NT2/D1 (cell line): ENCODE measurements around the gene PARVA.

Experiments used
- DNase-seq: peaks from one replicate; pipeline ENCODE4 v3.0.0-alpha.2; 2011; ENCODE audit warnings: low read depth, low spot score
- H3K27me3 ChIP-seq: 2 replicates; pipeline ENCODE4 v1.6.0; 2011; ENCODE audit warnings: mild to moderate bottlenecking; ENCODE audit not compliant: insufficient read length, insufficient read depth
- H3K36me3 ChIP-seq: 2 replicates; pipeline ENCODE4 v1.6.1; 2011; ENCODE audit warnings: mild to moderate bottlenecking, low read length, mixed read lengths; ENCODE audit not compliant: insufficient read depth, insufficient read length
- H3K4me1 ChIP-seq: 2 replicates; pipeline ENCODE4 v1.5.1; 2011; ENCODE audit not compliant: insufficient read depth, insufficient read length
- H3K4me3 ChIP-seq: 2 replicates; pipeline ENCODE4 v1.5.1; 2011; ENCODE audit warnings: low read depth; ENCODE audit not compliant: insufficient read length
- H3K9ac ChIP-seq: 2 replicates; pipeline ENCODE4 v1.6.0; 2011; ENCODE audit warnings: low read depth; ENCODE audit not compliant: insufficient read length
- H3K9me3 ChIP-seq: 2 replicates; pipeline ENCODE4 v1.5.1; 2011; ENCODE audit warnings: mild to moderate bottlenecking, low read length; ENCODE audit not compliant: insufficient read depth
- SUZ12 ChIP-seq: IDR thresholded peaks from 2 replicates; pipeline ENCODE4 v1.6.1; 2011; ENCODE audit not compliant: insufficient read length, insufficient read depth; ENCODE audit errors: extremely low read depth
- YY1 ChIP-seq: IDR thresholded peaks from 2 replicates; pipeline ENCODE4 v1.6.1; 2011; ENCODE audit not compliant: insufficient read length, insufficient read depth
- ZNF274 ChIP-seq: IDR thresholded peaks from 2 replicates; pipeline ENCODE4 v1.6.1; 2011; ENCODE audit warnings: mild to moderate bottlenecking, low read depth, low read length

Gene PARVA

DNA sequence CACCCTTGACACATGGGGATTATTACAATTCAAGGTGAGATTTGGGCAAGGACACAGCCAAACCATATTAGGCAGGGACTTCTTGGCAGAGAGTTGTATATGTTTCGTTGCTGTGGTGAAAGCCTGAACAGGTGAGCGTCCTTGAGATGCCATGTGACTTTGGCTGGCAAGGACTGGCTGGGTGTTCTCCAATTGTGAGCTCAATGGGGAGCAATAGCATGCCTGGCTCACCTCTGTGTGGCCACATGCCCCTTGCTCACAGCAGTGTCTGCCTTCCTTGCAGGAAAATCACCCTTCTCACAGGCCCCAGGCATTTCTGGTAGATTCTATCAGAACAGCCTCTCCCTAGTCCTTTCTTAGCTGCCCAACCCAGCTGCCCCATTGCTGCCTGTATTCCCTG, 105.5 kb downstream of the PARVA start:
- H3K9ac ChIP-seq, result no peak overlapping the region
- H3K36me3 ChIP-seq, result peaks cover 34% of the 10 kb centered on the region
- H3K9me3 ChIP-seq, result no peaks in the 10 kb centered on the region; the same call in 1 of the 2 replicates
- TF ChIP-seq SUZ12, result no peak
- TF ChIP-seq ZNF274, result no peak
- no peaks in the 10 kb centered on the region for H3K27me3 ChIP-seq
- DNase-seq, result no peak
- no peaks in the 10 kb centered on the region for H3K4me1 ChIP-seq
- no peak overlapping the region for H3K4me3 ChIP-seq

GRCh38 chr11:12483604-12484003, 106.2 kb downstream of the PARVA start:
- no peak for TF ChIP-seq YY1
- no peak for TF ChIP-seq ZNF274
- no peak for TF ChIP-seq SUZ12
- no peak overlapping the region for H3K4me3 ChIP-seq

GRCh38 chr11:12485328-12485727, 108.0 kb downstream of the PARVA start:
- no peaks in the 10 kb centered on the region for H3K4me1 ChIP-seq
- TF ChIP-seq YY1, result no peak
- TF ChIP-seq SUZ12, result no peak
- TF ChIP-seq ZNF274, result no peak
- DNase-seq, result no peak
- H3K9me3 ChIP-seq, result peaks cover 16% of the 10 kb centered on the region
- no peak overlapping the region for H3K4me3 ChIP-seq
- H3K27me3 ChIP-seq, result no peaks in the 10 kb centered on the region
- H3K36me3 ChIP-seq, result peaks cover 16% of the 10 kb centered on the region
- H3K9ac ChIP-seq, result no peak overlapping the region

More at GRCh38 chr11:12483604-12484003, 106.2 kb downstream of the PARVA start:
- no peak overlapping the region for H3K9ac ChIP-seq
- peaks cover 26% of the 10 kb centered on the region for H3K36me3 ChIP-seq
- no peaks in the 10 kb centered on the region for H3K4me1 ChIP-seq
- H3K27me3 ChIP-seq, result no peaks in the 10 kb centered on the region
- DNase-seq, result no peak
- H3K9me3 ChIP-seq, result peaks cover 5% of the 10 kb centered on the region

DNA sequence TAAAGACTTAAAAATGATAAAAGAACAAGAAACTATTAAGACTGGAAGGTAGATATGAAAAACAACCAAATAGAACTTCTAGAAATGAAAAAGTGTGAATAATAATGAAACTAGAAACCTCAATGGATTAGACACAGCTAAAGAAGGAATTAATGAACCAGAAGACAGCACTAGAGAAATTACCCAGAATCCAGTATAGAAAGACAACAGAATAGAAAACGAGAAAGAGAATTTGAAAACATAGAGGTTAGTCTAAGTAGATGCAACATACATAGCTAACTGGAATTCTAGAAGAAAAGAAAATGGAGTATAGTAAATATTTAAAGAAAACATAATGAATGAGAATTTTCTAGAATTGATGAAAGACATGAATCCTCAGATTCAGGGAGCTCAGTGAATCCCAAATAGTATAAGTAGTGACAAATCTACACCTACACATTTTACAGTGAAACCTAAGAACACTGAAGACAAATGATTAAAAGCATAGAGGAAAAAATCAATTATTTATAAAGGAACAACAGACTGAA, 111.9 kb downstream of the PARVA start:
- Histone ChIP-seq H3K4me3 (no peak overlapping the region), H3K36me3 (no peaks in the 10 kb centered on the region)
- no peak for DNase-seq

DNA sequence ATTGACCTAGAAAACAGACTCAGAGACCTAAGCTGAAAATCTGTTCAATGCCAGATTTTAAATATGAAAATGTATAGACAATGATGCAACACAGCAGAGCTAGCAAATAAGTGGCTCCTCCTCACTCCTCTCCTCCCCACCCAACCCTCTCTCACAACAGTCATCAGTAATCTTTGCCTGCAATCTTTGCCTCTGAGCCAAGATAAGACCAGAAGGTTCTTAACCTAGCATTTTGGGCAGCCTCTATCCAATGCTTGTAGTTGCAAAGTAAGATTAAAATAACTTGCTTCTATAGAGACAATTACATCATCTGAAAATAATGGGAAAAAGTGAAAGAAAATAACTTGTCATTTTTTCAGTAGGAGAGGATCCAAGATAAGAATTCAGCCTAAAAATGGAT, 117.3 kb downstream of the PARVA start:
- Histone ChIP-seq H3K9ac (no peak overlapping the region), H3K4me1 (peaks cover 5% of the 10 kb centered on the region), H3K36me3 (no peaks in the 10 kb centered on the region), H3K9me3 (peaks cover under 1% of the 10 kb centered on the region; the same call in 1 of the 2 replicates), H3K27me3 (no peaks in the 10 kb centered on the region), H3K4me3 (no peak overlapping the region)
- TF ChIP-seq SUZ12 (no peak), ZNF274 (no peak)
- no peak for DNase-seq

More for the DNA sequence above, 111.9 kb downstream of the PARVA start:
- no peak for TF ChIP-seq SUZ12
- no peak for TF ChIP-seq YY1
- TF ChIP-seq ZNF274, result no peak
- Histone ChIP-seq H3K9me3 (peaks cover 16% of the 10 kb centered on the region), H3K4me1 (no peaks in the 10 kb centered on the region), H3K27me3 (no peaks in the 10 kb centered on the region), H3K9ac (no peak overlapping the region)

- H3K36me3 ChIP-seq, result no peaks in the 10 kb centered on the region
- TF ChIP-seq ZNF274 (no peak), YY1 (no peak), SUZ12 (no peak)
- DNase-seq, result peak; percentile 20
- H3K9ac ChIP-seq, result no peak overlapping the region
- no peak overlapping the region for H3K4me3 ChIP-seq
- H3K9me3 ChIP-seq, result no peaks in the 10 kb centered on the region
- peaks cover 5% of the 10 kb centered on the region for H3K4me1 ChIP-seq
- H3K27me3 ChIP-seq, result no peaks in the 10 kb centered on the region
These were observed 119.0 kb downstream of the PARVA start for GRCh38 chr11:12496181-12497025.

DNA sequence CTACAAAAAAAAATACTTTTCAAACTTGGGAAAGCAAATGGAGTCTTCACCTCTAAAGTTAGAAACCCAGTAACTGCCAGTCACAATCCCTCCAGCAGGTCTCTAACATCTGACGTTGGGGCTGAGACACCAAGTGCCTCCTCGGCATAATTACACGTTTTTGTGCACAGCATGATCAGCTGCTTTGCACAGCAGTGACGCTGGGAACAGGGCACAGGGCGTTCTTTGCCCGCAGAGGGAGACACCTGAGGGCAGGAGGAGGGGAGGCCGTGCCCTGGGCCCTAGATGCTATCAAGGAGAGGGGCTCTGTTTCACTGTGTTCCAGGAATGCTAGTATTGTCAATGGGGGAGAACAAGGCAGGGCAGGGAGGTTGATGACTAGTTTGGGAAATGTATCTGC, 120.1 kb downstream of the PARVA start:
- Histone ChIP-seq H3K9me3 (no peaks in the 10 kb centered on the region), H3K36me3 (no peaks in the 10 kb centered on the region), H3K9ac (no peak overlapping the region), H3K4me1 (peaks cover 5% of the 10 kb centered on the region), H3K4me3 (no peak overlapping the region), H3K27me3 (no peaks in the 10 kb centered on the region)
- TF ChIP-seq ZNF274, result no peak
- no peak for TF ChIP-seq YY1
- TF ChIP-seq SUZ12, result no peak
- DNase-seq, result no peak
